ENCODE results near the gene MUC4.
"Not testable (repeated sequence)": the region's sequence is repeated elsewhere in the genome, so short reads cannot be mapped to it uniquely, and the experiment has no call there.

DNA sequence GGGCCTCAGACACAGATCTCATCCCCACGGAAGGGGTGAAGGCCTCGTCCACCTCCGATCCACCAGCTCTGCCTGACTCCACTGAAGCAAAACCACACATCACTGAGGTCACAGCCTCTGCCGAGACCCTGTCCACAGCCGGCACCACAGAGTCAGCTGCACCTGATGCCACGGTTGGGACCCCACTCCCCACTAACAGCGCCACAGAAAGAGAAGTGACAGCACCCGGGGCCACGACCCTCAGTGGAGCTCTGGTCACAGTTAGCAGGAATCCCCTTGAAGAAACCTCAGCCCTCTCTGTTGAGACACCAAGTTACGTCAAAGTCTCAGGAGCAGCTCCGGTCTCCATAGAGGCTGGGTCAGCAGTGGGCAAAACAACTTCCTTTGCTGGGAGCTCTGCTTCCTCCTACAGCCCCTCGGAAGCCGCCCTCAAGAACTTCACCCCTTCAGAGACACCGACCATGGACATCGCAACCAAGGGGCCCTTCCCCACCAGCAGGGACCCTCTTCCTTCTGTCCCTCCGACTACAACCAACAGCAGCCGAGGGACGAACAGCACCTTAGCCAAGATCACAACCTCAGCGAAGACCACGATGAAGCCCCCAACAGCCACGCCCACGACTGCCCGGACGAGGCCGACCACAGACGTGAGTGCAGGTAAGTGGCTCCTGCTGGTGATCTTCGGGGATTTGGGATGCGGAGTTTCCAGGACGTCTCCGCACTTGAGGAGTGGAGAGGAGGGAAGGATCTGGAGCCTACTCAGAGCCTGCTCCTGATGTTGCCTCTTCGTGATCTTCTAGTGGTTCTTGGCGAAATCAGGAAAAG lies 85.6 kb downstream of the MUC4 start:
- TF ChIP-seq, protein P1, sequence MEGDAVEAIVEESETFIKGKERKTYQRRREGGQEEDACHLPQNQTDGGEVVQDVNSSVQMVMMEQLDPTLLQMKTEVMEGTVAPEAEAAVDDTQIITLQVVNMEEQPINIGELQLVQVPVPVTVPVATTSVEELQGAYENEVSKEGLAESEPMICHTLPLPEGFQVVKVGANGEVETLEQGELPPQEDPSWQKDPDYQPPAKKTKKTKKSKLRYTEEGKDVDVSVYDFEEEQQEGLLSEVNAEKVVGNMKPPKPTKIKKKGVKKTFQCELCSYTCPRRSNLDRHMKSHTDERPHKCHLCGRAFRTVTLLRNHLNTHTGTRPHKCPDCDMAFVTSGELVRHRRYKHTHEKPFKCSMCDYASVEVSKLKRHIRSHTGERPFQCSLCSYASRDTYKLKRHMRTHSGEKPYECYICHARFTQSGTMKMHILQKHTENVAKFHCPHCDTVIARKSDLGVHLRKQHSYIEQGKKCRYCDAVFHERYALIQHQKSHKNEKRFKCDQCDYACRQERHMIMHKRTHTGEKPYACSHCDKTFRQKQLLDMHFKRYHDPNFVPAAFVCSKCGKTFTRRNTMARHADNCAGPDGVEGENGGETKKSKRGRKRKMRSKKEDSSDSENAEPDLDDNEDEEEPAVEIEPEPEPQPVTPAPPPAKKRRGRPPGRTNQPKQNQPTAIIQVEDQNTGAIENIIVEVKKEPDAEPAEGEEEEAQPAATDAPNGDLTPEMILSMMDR (IDR thresholded peaks at IDR 0.05) = not testable (repeated sequence)
- not testable (repeated sequence) for TF ChIP-seq POLR2A (IDR thresholded peaks at IDR 0.05)
